Trophoblast cell (in vitro differentiated cells and primary cell): ENCODE measurements around the gene ERBB4.

ENCODE experiments used
- DNase-seq, 2 donors: peaks; one replicate each; pipeline ENCODE4 v3.0.0-alpha.2; 2016
- H2AFZ ChIP-seq: 2 replicates; pipeline ENCODE4 v1.6.1; 2013; ENCODE audit warnings: low read length, moderate library complexity, mild to moderate bottlenecking; ENCODE audit not compliant: insufficient read depth, poor library complexity
- H2AK5ac ChIP-seq: 2 replicates; pipeline ENCODE4 v1.6.1; 2013; ENCODE audit warnings: mild to moderate bottlenecking, low read length
- H2BK120ac ChIP-seq: 2 replicates; pipeline ENCODE4 v1.6.1; 2013; ENCODE audit warnings: low read length, mild to moderate bottlenecking, moderate library complexity; ENCODE audit not compliant: insufficient read depth, poor library complexity
- H2BK12ac ChIP-seq: 2 replicates; pipeline ENCODE4 v1.6.1; 2013; ENCODE audit warnings: mild to moderate bottlenecking, low read length, moderate library complexity
- H2BK5ac ChIP-seq: 2 replicates; pipeline ENCODE4 v1.6.1; 2013; ENCODE audit warnings: low read length, low read depth, moderate library complexity, mild to moderate bottlenecking; ENCODE audit not compliant: poor library complexity
- H3K14ac ChIP-seq: 2 replicates; pipeline ENCODE4 v1.6.1; 2013; ENCODE audit warnings: mild to moderate bottlenecking, low read length
- H3K18ac ChIP-seq: 2 replicates; pipeline ENCODE4 v1.6.1; 2013; ENCODE audit warnings: mild to moderate bottlenecking, low read length
- H3K23ac ChIP-seq: 2 replicates; pipeline ENCODE4 v1.6.1; 2013; ENCODE audit warnings: low read length
- H3K27ac ChIP-seq: 2 replicates; pipeline ENCODE4 v1.5.1; 2013; ENCODE audit warnings: low read depth, mild to moderate bottlenecking, inconsistent platforms, low read length, moderate library complexity
- H3K27me3 ChIP-seq: 2 replicates; pipeline ENCODE4 v1.6.1; 2013; ENCODE audit warnings: inconsistent platforms, mild to moderate bottlenecking, low read length, moderate library complexity; ENCODE audit not compliant: insufficient read depth
- H3K36me3 ChIP-seq, 2 experiments: 1 replicate in 1 of 2; 2 replicates in 1 of 2; pipeline ENCODE4 v1.6.1; 2013; ENCODE audit warnings: low read length in 2 of 2, mild to moderate bottlenecking in 2 of 2, moderate library complexity in 1 of 2; ENCODE audit not compliant: insufficient read depth in 2 of 2, control insufficient read depth in 1 of 2
- H3K4ac ChIP-seq: 2 replicates; pipeline ENCODE4 v1.6.1; 2013; ENCODE audit warnings: low read depth, mild to moderate bottlenecking, low read length, moderate library complexity
- H3K4me1 ChIP-seq, 2 experiments: 1 replicate in 1 of 2; 2 replicates in 1 of 2; pipeline ENCODE4 v1.6.1; 2013; ENCODE audit warnings: low read length in 2 of 2, mild to moderate bottlenecking in 2 of 2, moderate library complexity in 1 of 2; ENCODE audit not compliant: insufficient read depth in 2 of 2, control insufficient read depth in 1 of 2
- H3K4me2 ChIP-seq: 2 replicates; pipeline ENCODE4 v1.6.1; 2013; ENCODE audit warnings: inconsistent platforms, mild to moderate bottlenecking, low read length, moderate library complexity
- H3K4me3 ChIP-seq: 2 replicates; pipeline ENCODE4 v1.5.1; 2013; ENCODE audit warnings: mild to moderate bottlenecking, low read depth, low read length, inconsistent platforms
- H3K79me1 ChIP-seq: one replicate; pipeline ENCODE4 v1.6.1; 2013; ENCODE audit warnings: low read length
- H3K79me2 ChIP-seq: 2 replicates; pipeline ENCODE4 v1.6.1; 2013; ENCODE audit warnings: low read length, mild to moderate bottlenecking; ENCODE audit not compliant: control insufficient read depth, insufficient read depth, poor library complexity
- H3K9ac ChIP-seq: 2 replicates; pipeline ENCODE4 v1.6.1; 2013; ENCODE audit warnings: mild to moderate bottlenecking, low read length
- H3K9me3 ChIP-seq: 2 replicates; pipeline ENCODE4 v1.6.1; 2013; ENCODE audit warnings: low read depth, mild to moderate bottlenecking, control low read depth, inconsistent platforms, low read length; ENCODE audit not compliant: insufficient read depth
- H4K12ac ChIP-seq: 2 replicates; pipeline ENCODE4 v1.6.1; 2013; ENCODE audit warnings: low read depth, mild to moderate bottlenecking, low read length, moderate library complexity
- H4K8ac ChIP-seq: 2 replicates; pipeline ENCODE4 v1.6.1; 2013; ENCODE audit warnings: low read depth, mild to moderate bottlenecking, low read length, moderate library complexity
- H4K91ac ChIP-seq: one replicate; pipeline ENCODE4 v1.6.1; 2013; ENCODE audit warnings: low read depth, mild to moderate bottlenecking, low read length, moderate library complexity
- WGBS: extraction: QIAGEN DNeasy Blood & Tissue Kit; methylation state at CpG from one replicate; pipeline ENCODE4 v1.1.7; 2013; ENCODE audit warnings: missing lambda C conversion rate; ENCODE audit not compliant: insufficient read length, insufficient coverage; ENCODE audit errors: extremely low coverage; 5-methylcytosine and 5-hydroxymethylcytosine counted together

The ERBB4 gene

DNA sequence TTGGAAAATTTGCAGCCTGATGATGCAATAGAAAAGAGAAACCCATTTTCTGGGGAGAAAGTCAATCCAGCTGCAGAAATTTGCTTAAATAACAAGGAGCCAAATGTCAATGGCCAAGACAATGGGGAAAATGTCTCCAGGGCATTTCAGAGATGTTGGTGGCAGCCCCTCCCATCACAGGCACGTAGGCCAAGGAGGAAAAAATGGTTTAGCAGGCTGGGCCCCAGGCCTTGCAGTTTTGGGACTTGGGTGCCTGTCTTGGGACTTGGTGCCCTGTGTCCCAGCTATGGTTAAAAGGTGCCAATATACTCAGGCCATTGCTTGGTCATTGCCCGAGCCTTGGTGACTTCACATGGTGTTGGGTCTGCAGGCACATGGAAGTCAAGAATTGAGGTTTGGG is 368.2 kb downstream of the ERBB4 start:
- Histone ChIP-seq H3K4me1 (no peaks in the 10 kb centered on the region), H3K9ac (no peak overlapping the region), H2BK5ac (no peak overlapping the region), H3K4me3 (no peak overlapping the region), H4K91ac (no peak overlapping the region), H3K36me3 (peaks cover 0 to 2% of the 10 kb centered on the region in 2 experiments), H4K12ac (no peak overlapping the region), H2AK5ac (no peak overlapping the region), H4K8ac (no peak overlapping the region), H3K4ac (no peak overlapping the region), H3K79me2 (no peaks in the 10 kb centered on the region), H3K23ac (no peak overlapping the region), H3K27ac (no peak overlapping the region), H3K14ac (no peak overlapping the region), H2AFZ (no peak overlapping the region), H3K9me3 (peaks cover 6% of the 10 kb centered on the region), H3K79me1 (no peaks in the 10 kb centered on the region), H2BK12ac (no peak overlapping the region), H3K18ac (no peak overlapping the region), H3K4me2 (no peak overlapping the region), H3K27me3 (no peaks in the 10 kb centered on the region), H2BK120ac (no peak overlapping the region)
- no peak for DNase-seq
- WGBS = no CpG with 5 or more reads among the region's 2 CpGs

DNA sequence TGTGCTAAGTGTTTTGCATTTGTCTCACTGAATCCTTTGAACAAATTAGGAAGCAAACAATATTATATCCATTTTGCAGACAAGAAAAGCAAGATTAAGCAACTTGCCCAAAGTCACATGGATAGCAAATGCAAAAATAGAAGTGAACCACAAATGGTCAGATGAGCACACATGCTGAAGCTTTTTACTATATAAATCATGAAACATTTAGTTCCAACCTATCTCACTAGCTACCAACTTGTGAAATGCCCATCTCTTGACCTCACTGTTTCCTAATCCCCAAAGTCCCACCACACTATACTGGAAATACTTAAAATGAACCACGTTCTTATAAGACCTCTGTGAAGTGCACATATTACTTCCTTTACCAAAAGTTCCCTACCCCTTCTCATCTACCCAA is 380.5 kb downstream of the ERBB4 start:
- Histone ChIP-seq H3K27me3 (no peaks in the 10 kb centered on the region), H4K12ac (no peak overlapping the region), H4K8ac (no peak overlapping the region), H2AK5ac (no peak overlapping the region), H3K27ac (no peak overlapping the region), H3K4me3 (no peak overlapping the region), H3K79me2 (no peaks in the 10 kb centered on the region), H2BK120ac (no peak overlapping the region), H3K79me1 (no peaks in the 10 kb centered on the region), H3K14ac (no peak overlapping the region), H3K4ac (no peak overlapping the region), H3K36me3 (no peaks in the 10 kb centered on the region), H3K9ac (no peak overlapping the region), H3K4me2 (no peak overlapping the region), H3K23ac (no peak overlapping the region), H4K91ac (no peak overlapping the region), H3K18ac (no peak overlapping the region), H3K4me1 (no peaks in the 10 kb centered on the region), H2AFZ (no peak overlapping the region), H3K9me3 (no peaks in the 10 kb centered on the region), H2BK5ac (no peak overlapping the region), H2BK12ac (no peak overlapping the region)
- DNase-seq = no peak
- no CpG with 5 or more reads among the region's 1 CpG for WGBS

GRCh38 chr2:212157012-212157411 is 381.6 kb downstream of the ERBB4 start:
- Histone ChIP-seq H3K14ac (no peak overlapping the region), H3K79me2 (no peaks in the 10 kb centered on the region), H2BK120ac (no peak overlapping the region), H3K27me3 (no peaks in the 10 kb centered on the region), H4K12ac (no peak overlapping the region), H2BK12ac (no peak overlapping the region), H4K8ac (no peak overlapping the region), H3K4ac (no peak overlapping the region), H3K9me3 (no peaks in the 10 kb centered on the region), H3K4me1 (no peaks in the 10 kb centered on the region), H2AK5ac (no peak overlapping the region), H3K4me2 (no peak overlapping the region), H3K27ac (no peak overlapping the region), H4K91ac (no peak overlapping the region), H3K36me3 (no peaks in the 10 kb centered on the region), H3K79me1 (no peaks in the 10 kb centered on the region), H3K9ac (no peak overlapping the region), H3K4me3 (no peak overlapping the region), H3K18ac (no peak overlapping the region), H2BK5ac (no peak overlapping the region), H2AFZ (no peak overlapping the region), H3K23ac (no peak overlapping the region)
- DNase-seq = no peak
- WGBS = no CpG with 5 or more reads among the region's 1 CpG

DNA sequence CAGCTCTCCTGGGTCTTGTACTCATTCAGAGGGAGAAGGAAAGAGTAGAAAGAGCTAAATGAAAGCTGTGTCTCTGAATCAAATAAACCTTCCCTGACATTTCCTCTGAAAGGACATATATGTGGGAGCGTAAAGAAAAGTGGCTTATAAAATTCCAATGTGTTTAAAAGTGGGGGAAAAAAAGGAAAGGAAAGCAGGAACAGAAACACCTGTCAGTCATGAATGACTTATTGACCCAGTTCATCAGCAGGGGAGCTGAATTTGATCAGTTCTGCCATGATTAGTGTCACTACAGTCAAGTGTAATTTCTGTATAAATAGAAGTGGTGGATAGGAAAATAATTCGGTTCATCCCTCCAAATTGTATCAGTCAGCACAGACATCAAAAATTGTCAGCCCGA is 382.5 kb downstream of the ERBB4 start:
- Histone ChIP-seq H3K27me3 (no peaks in the 10 kb centered on the region), H3K9me3 (no peaks in the 10 kb centered on the region), H2BK12ac (no peak overlapping the region), H4K8ac (no peak overlapping the region), H3K9ac (no peak overlapping the region), H3K23ac (no peak overlapping the region), H3K79me2 (no peaks in the 10 kb centered on the region), H2AFZ (no peak overlapping the region), H3K14ac (no peak overlapping the region), H2AK5ac (no peak overlapping the region), H2BK5ac (no peak overlapping the region), H3K79me1 (no peaks in the 10 kb centered on the region), H3K4me3 (no peak overlapping the region), H3K4ac (no peak overlapping the region), H4K12ac (no peak overlapping the region), H3K27ac (no peak overlapping the region), H3K18ac (no peak overlapping the region), H3K4me2 (no peak overlapping the region), H3K36me3 (no peaks in the 10 kb centered on the region), H4K91ac (no peak overlapping the region), H2BK120ac (no peak overlapping the region), H3K4me1 (no peaks in the 10 kb centered on the region)
- WGBS = no CpG with 5 or more reads among the region's 3 CpGs
- DNase-seq = no peak
